Activated T-cell treated with anti-CD3 and anti-CD28 coated beads for 1 hour (primary cell): ENCODE results near the gene TC2N.
"Not testable (repeated sequence)": the region's sequence is repeated elsewhere in the genome, so short reads cannot be mapped to it uniquely, and the experiment has no call there.

ENCODE experiments used
- DNase-seq: peaks from one replicate; pipeline ENCODE4 v3.0.0-alpha.2; 2020; ENCODE audit warnings: low read depth

Gene TC2N

DNA sequence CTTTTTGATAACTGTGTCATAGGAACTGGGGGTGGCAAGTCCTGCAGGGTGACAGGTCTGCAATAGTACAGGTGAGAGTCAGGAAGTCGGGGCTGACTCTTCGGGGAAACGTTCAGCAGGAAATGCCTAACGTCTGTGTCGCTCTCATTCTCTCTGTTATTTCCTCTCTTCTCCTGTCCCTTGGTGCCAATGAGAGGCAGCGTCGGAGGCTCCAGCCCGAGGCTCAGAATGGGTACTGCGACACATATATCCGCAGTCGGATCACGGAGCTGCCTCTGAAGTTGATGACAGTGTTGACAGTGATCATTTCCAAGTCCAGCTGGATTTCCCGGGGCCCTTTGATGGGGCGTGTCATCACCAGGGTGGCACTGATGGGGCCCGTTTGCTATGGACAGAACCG is 2.7 kb upstream of the TC2N start:
- peak; percentile 49 for DNase-seq

DNA sequence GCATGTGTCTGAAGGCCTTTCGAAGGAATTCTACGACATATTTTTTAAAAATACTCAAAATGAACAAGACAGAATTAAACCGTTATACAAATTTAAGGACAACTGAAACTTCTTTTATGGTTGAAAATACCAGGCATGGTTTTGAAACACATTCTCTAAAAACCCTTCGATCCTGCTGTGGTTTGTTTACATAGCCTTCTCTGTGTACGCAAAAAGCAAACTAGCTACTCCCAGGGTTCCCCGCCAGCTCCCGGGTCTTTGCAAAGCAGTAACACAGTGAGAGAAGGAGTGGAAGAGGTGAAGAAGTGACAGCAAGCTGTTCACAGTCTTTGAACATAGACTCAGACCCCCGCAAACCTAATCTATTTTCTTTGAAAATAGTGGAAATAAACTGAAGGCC is 2.2 kb upstream of the TC2N start:
- DNase-seq = no peak

DNA sequence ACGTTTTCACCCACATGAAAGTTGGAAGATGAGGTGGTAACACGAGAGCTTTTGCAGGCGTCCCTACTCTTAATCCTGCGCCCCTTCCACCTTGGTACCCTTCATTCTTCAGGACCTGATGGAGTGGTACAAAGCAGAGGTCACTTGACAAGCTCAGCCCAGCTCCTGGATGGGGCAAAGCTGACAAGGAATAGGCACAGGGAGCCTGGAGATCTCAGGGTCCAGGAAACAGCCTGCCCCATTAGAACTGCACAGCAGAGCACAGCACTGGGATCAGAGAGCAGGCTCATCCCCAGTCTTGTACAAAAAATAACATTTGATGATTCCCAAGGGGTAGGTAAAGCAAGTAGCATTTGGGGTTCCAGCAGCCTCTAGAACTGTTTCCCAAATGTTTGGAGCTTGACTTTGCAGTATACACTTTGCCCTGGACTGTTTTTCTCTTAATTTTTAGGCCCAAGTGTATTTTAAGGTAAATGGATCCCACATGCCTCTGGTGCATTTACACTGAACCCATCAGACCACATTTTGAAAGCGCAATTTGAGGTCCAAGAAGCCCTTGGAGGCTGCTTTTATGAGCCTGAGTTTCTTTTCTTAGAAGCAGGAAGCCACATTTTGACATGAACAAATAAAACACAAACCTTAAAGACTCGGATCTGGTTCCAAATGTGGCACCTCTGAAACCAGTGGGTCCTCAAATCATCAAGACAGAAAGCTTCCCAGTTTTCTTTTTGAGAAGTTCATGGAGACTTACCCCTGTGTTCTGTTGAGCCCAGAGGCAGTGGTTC is 633 bp downstream of the TC2N start:
- no peak for DNase-seq

DNA sequence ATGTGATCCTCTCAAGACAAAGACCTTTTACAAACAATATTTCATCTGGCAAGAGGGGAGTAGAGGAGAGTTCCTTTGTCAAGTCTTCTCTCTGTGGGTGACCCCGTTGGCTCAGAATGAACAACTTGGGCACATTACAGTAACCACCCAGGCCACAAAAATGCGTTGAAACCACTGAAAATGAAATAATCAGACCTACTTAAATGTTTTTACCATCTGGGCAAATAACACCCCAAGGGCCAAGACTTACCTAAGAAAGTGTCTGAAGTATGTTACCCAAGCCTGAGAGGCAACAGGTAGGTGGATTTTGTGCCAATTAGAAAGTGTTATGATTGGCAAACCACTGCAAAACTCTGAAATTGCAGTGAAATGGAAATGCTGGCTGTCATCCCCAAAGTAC is 1.3 kb downstream of the TC2N start:
- no peak for DNase-seq

GRCh38 chr14:91862417-91862816 is 4.9 kb downstream of the TC2N start:
- DNase-seq = no peak

DNA sequence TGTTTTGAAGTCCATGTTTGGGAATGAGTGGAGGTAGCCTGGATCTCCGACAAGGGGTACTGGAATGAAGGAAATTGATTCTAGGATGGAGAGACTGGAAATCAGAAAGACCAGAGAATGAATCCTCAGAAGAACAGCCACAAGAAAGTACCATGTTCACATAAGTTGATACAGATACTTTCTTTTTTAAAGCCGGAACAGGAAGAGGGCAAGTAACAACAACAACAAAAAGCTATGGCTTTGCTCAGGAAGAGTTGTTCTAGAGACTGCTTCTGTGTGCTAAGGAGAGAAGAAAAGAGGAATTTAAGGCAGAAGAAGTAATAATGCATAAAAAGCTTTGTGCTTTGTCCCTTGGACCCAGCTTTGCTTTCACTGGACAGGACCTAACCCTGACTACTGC is 6.2 kb downstream of the TC2N start:
- no peak for DNase-seq

DNA sequence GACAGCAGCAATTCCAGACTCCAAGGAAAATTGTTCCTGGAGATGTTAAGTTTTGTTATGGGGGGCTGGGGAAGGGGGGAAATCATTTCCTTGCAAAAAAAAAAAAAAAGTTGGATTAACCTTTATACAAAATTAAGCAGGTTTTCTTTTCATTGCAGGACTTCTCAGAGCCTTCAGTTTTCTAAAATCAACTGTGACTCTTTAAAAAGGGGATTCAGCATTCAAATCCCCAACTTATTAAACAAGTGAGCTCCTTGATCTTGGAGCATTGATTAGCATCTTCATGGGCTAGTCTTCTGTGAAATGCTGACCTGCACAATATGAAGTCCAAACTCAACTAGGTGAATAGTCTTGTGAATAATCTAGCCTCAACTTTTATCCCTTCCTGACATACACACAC is 7.1 kb downstream of the TC2N start:
- no peak for DNase-seq

- DNase-seq = no peak
These were observed 8.6 kb downstream of the TC2N start for GRCh38 chr14:91858536-91859275.

DNA sequence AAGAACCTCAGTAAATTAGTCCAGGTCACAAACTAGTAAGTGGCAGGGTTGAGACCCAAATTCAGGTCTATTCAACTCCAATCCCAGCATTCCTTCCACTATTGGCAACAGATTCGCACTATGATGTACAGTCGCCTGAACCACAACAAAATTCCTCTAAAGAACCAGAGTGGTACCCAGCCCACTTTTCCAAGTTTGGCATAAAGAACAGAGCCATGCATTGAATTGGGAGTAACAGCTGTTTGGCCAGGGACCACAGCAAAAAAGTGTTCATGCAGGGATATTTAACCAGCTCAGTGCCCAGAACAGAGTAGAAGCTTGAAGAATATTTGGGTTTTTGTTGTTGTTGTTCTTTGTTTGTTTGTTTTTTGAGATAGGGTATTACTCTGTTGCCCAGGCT is 9.7 kb downstream of the TC2N start:
- DNase-seq = no peak

DNA sequence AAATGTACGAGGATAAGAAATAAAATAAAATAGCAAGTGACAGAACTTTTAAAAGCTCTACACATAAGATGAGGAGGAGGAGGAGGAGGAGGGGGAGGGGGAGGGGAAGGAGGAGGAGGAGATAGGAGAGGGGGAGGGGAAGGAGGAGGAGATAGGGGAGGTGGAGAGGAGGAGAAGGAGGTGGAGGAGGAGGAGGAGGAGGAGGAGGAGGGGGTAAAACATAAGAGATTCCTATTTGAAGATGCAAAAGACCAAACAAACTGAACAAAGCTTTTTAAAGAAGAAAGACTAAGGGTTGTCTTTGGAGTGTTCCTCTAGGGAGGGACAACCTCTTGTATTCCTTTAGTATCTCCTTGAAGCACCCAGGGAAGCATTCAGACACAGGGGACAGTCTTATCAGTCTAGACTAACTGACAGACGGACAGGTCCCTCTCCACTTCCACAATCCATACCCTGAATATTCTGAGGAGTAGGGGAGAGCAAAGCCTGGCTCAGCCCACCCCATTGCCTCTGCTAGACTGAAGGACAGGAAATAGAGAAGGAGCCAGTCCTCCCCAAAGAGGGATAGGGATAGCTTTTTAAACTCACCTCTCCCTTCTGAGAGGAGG is 12.9 kb downstream of the TC2N start:
- no peak for DNase-seq

GRCh38 chr14:91851563-91851962 is 15.8 kb downstream of the TC2N start:
- DNase-seq = no peak

GRCh38 chr14:91848504-91849001 is 18.8 kb downstream of the TC2N start:
- DNase-seq = no peak

GRCh38 chr14:91847693-91848092 is 19.6 kb downstream of the TC2N start:
- no peak for DNase-seq

- DNase-seq = no peak
These were observed 21.7 kb downstream of the TC2N start for GRCh38 chr14:91845652-91846051.

GRCh38 chr14:91845056-91845455 is 22.3 kb downstream of the TC2N start:
- not testable (repeated sequence) for DNase-seq

DNA sequence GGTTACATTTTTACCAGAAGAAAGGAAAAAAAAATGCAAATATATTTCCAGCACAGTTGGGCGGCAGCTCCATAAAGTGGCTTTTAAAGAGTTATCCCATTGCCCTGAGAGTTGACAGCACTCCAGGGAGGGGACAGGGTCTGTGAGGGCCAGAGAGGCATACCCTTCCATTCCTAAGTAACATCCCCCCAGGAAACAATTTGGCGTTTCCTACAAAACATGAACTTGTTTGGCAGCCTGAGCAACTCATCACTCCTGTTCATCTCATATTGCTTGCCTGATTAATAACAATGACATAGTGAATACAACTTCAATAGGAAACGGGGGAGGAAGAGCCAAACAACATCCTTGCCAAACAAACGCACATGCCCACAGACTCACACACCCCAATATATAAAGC is 23.3 kb downstream of the TC2N start:
- DNase-seq = no peak

- no peak for DNase-seq
These were observed 23.9 kb downstream of the TC2N start for GRCh38 chr14:91843437-91843836.

DNA sequence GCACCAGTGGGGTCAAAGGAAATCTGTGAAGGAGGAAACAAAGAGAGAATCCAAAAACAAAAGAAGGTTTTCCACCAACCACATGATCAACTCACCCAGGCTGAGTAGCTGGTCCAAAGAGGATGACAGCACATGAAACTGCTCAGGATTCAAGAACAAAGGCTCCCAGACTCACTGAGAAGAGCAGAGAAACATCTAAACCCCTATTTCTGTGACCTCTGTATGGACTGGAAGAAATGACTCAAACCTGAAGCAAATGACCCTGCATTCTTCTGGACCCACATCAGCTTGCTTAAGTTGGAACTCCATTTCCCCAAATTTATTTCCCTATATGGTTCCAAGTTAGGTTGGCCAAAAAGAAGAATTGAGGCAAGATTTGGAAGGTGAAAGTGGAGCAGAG is 26.3 kb downstream of the TC2N start:
- no peak for DNase-seq

DNA sequence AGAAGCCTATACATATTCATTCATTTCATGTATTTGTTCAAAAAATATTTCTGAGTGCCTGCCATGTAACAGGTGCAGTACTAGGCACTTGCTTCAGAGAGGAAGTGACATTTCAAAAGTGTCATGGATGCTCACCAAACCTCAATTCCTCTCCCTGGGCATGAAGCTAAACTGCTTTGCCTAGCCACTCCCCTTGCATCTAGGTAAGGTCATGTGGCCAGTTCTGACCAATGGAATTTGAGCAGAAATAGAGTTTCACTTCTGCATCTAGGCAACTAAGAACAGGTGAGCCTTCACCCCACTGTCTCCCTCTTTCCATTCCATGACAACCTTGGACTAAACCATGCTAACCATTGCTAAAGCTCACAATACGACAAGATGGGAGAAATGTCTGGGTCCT is 27.6 kb downstream of the TC2N start:
- no peak for DNase-seq

GRCh38 chr14:91837076-91837475 is 30.3 kb downstream of the TC2N start:
- no peak for DNase-seq

DNA sequence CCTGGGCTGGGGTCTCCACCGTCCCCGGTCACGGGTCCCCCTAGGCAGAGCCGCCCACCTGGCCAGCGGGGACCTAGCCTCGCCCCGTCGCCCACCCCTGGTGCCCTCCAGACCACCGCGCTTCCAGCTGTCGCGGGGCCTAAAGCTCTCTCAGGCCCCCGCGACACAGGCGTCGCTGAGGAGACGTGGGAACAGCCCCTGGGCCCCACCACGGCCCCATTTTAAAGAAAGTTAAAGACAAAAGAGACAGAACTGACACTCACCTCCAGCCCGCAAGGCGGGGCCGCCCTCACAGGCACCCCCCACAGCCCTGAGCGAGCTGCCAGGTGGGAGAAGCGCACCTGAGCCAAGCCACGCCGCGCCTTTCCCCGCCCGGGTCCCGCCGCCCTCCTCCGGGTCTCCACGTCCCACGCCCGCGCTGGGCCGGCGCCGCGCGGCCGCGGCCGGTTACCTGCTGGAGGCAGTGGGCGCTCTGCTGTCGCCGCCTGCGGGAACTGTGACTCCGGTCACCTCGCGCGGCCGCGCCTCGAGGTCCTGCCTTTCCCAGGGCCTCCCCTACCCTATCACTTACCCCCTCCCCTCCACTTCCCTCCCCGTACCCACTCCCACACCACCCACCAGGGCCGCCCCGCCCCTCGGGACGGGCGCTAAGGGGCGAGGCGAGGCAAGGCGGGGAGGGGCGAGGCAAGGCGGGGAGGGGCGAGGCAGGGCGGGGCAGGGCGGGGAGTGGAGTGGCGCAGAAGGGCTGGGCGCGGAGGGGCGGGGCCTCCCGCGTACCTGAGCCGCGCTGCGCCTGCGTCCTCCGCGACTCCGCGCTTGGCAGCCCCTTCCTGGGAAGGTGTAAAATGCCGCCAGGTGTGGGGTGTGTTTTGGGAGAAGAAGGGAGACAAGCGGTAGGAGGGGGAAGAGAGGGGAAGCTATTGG is 31.2 kb downstream of the TC2N start:
- DNase-seq = peak; percentile 90
